K562 (cell line): ENCODE results near the gene SPPL3. TPM values are rescaled to one million over a fixed set of nuclear protein-coding genes. Genes with fewer than 3 reads are reported as not detected.
A peak's percentile ranks its signal among the peaks of the same experiment; 100 is the strongest.

Experiments
- ATAC-seq: fragments of 200-7000 bp; cut with Tn5 transposase; 3 replicates; pipeline ENCODE4 v1.9.1; 2020; ENCODE audit warnings: moderate library complexity
- BruUV-seq: library from RNA; stranded (reverse); fragments of 400-500 nt; replicated peaks from 2 replicates; lab custom pipeline; 2021; lab: Mats Ljungman, UMichigan
- CTCF ChIA-PET: fragments of 300-600 bp; formaldehyde crosslinking; extraction: SDS; loops from one replicate; lab custom pipeline; 2021; ENCODE audit warnings: low intra/inter-chr PET ratio; lab: Yijun Ruan, JAX
- POLR2A ChIA-PET: fragments of 300-600, 350-650 bp; sonication (Branson Sonifier 250); formaldehyde crosslinking; extraction: SDS; loops from one replicate; lab custom pipeline; 2021; ENCODE audit warnings: antibody characterized with exemption, inconsistent platforms; lab: Yijun Ruan, JAX
- DNase-seq, 4 experiments: peaks; one replicate each; pipeline versions ENCODE4 v3.0.0 to v3.0.0-alpha.2; 2011 to 2018; ENCODE audit warnings: low spot score in 3 of 4, mixed read lengths in 3 of 4; ENCODE audit errors: extremely low read depth in 1 of 4
- FAIRE-seq: peaks from 2 replicates; lab custom pipeline; 2011; peaks lifted over from hg19 to GRCh38; lab: Jason Lieb, UNC
- H2AFZ ChIP-seq: 2 replicates; pipeline ENCODE4 v1.6.0; 2011; ENCODE audit warnings: low read depth, low read length, control low read depth, inconsistent platforms
- H3K27ac ChIP-seq: fragments of 200-600 bp; 3 replicates; pipeline ENCODE4 v1.8.0; 2011; ENCODE audit warnings: low read depth, mild to moderate bottlenecking, control low read depth, inconsistent platforms, low read length, moderate library complexity, mixed read lengths; ENCODE audit errors: extremely low read depth
- H3K27me3 ChIP-seq, 2 experiments: fragments of 300-600 bp in 1 of 2; 2 replicates in 1 of 2; 3 replicates in 1 of 2; pipeline versions ENCODE4 v1.6.0 to v1.8.0; 2011; ENCODE audit warnings: inconsistent platforms in 2 of 2, low read length in 2 of 2, mild to moderate bottlenecking in 1 of 2, mixed read lengths in 1 of 2, moderate library complexity in 1 of 2; ENCODE audit not compliant: control insufficient read depth in 2 of 2, insufficient read depth in 2 of 2
- H3K36me3 ChIP-seq: fragments of 300-600 bp; 3 replicates; pipeline ENCODE4 v1.8.0; 2011; ENCODE audit warnings: mild to moderate bottlenecking, low read length, inconsistent platforms; ENCODE audit not compliant: control insufficient read depth, insufficient read depth
- H3K4me1 ChIP-seq, 2 experiments: fragments of 200-600 bp in 1 of 2; replicated peaks in 1 of 2; 2 replicates in 1 of 2; 3 replicates in 1 of 2; pipeline versions ENCODE4 v1.5.1 to v1.8.0; 2011; ENCODE audit warnings: inconsistent platforms in 2 of 2, low read length in 2 of 2, mild to moderate bottlenecking in 1 of 2, mixed read lengths in 1 of 2, moderate library complexity in 1 of 2; ENCODE audit not compliant: control insufficient read depth in 2 of 2, insufficient read depth in 2 of 2
- H3K4me2 ChIP-seq: 2 replicates; pipeline ENCODE4 v1.6.1; 2011; ENCODE audit warnings: low read length, control low read depth, inconsistent platforms, mixed read lengths; ENCODE audit not compliant: insufficient read depth
- H3K4me3 ChIP-seq: fragments of 200-600 bp; sonication (generic), shearing (Covaris generic); 2 replicates; pipeline ENCODE4 v1.5.1; 2016; ENCODE audit warnings: control low read depth, inconsistent platforms
- H3K79me2 ChIP-seq: fragments of 200-600 bp; 3 replicates; pipeline ENCODE4 v1.8.0; 2011; ENCODE audit warnings: low read length, inconsistent platforms; ENCODE audit not compliant: control insufficient read depth, insufficient read depth
- H3K9ac ChIP-seq, 2 experiments: 2 replicates each; pipeline versions ENCODE4 v1.6.0 to v1.6.1; 2011; ENCODE audit warnings: low read depth in 2 of 2, low read length in 2 of 2, control low read depth in 1 of 2, inconsistent platforms in 1 of 2, mild to moderate bottlenecking in 1 of 2, mixed read lengths in 1 of 2; ENCODE audit not compliant: insufficient read depth in 1 of 2
- H3K9me1 ChIP-seq: one replicate; pipeline ENCODE4 v1.6.0; 2011; ENCODE audit warnings: inconsistent platforms, mild to moderate bottlenecking, low read length, moderate library complexity; ENCODE audit not compliant: control insufficient read depth, insufficient read depth
- H3K9me3 ChIP-seq: replicated peaks from 2 replicates; pipeline ENCODE4 v1.5.1; 2011; ENCODE audit warnings: low read depth, low read length, inconsistent platforms; ENCODE audit not compliant: control insufficient read depth, insufficient read depth
- H4K20me1 ChIP-seq: replicated peaks from 2 replicates; pipeline ENCODE4 v1.6.1; 2011; ENCODE audit warnings: low read length, inconsistent platforms, mixed read lengths; ENCODE audit not compliant: control insufficient read depth, insufficient read depth
- E2F1 ChIP-seq: sonication (generic); formaldehyde crosslinking; IDR thresholded peaks from 2 replicates; pipeline ENCODE4 v1.8.1; 2023; ENCODE audit warnings: mild to moderate bottlenecking, missing genetic modification reagents, moderate library complexity
- ESRRA ChIP-seq: fragments of 450-650 bp; IDR thresholded peaks from 2 replicates; pipeline ENCODE4 v1.6.1; 2014; ENCODE audit warnings: low read depth, mild to moderate bottlenecking, moderate library complexity, borderline replicate concordance
- FOXK2 ChIP-seq, 2 experiments: fragments of 450-650 bp; IDR thresholded peaks in 1 of 2; conservative IDR thresholded peaks in 1 of 2; 2 replicates each; pipeline ENCODE4 v1.6.1; 2016; ENCODE audit warnings: low read depth in 2 of 2, mild to moderate bottlenecking in 1 of 2
- TCF3 ChIP-seq: sonication (generic); formaldehyde crosslinking; IDR thresholded peaks from 2 replicates; pipeline ENCODE4 v1.4.0; 2020; ENCODE audit warnings: mild to moderate bottlenecking, missing genetic modification reagents
- WHSC1 ChIP-seq: IDR thresholded peaks from one replicate; pipeline ENCODE4 v1.6.1; 2012; ENCODE audit warnings: low read length, control low read depth, inconsistent platforms
- ZBTB2 ChIP-seq: fragments of 450-650 bp; IDR thresholded peaks from 2 replicates; pipeline ENCODE4 v1.6.1; 2016; ENCODE audit warnings: antibody characterized with exemption
- ZNF695 ChIP-seq: fragments of 450-650 bp; formaldehyde crosslinking; IDR thresholded peaks from 2 replicates; pipeline ENCODE4 v1.4.0; 2020; ENCODE audit warnings: mild to moderate bottlenecking, moderate library complexity
- WGBS: fragments of 100-300 bp; shearing (Covaris generic); methylation state at CpG from one replicate; pipeline ENCODE4 v1.1.6; 2016; ENCODE audit warnings: low coverage, mixed read lengths; ENCODE audit not compliant: insufficient coverage; ENCODE audit errors: missing lambda C conversion rate; 5-methylcytosine and 5-hydroxymethylcytosine counted together
- in situ Hi-C: fragments of 300-500 bp; cut with MboI; formaldehyde crosslinking; loops from 4 replicates; pipeline ENCODE4 v1.15.0; 2018; ENCODE audit warnings: inconsistent platforms, mixed read lengths
- intact Hi-C: fragments of 100-400 bp; cut with micrococcal nuclease; formaldehyde crosslinking; loops from 2 replicates; pipeline ENCODE4 v1.14.2; 2022
- polyA plus RNA-seq, 8 experiments: library from polyadenylated mRNA; depleted of rRNA in 4 of 8; stranded (reverse) in 5 of 8; unstranded in 3 of 8; fragments of >200 nt; fragmentation: Nextera tagmentation in 2 of 8; fragmentation: Illumina TruSeq in 1 of 8; extraction: Ambion mirVana in 2 of 8; extraction: Trizol in 1 of 8; gene quantifications; 2 replicates each; pipeline versions ENCODE4 v1.2.1 to v1.2.3, GENCODE V29; 2011 to 2014; ENCODE audit warnings: inconsistent platforms in 1 of 8, missing spikeins in 1 of 8
- total RNA-seq, 7 experiments: library from RNA; depleted of rRNA in 6 of 7; stranded (reverse); fragments of >200 nt in 6 of 7; fragmentation: Illumina TruSeq in 2 of 7; extraction: Trizol in 2 of 7; gene quantifications; 2 replicates each; pipeline versions ENCODE4 v1.2.1 to v1.2.3, GENCODE V29; 2011 to 2021; ENCODE audit warnings: low replicate concordance in 1 of 7

Gene SPPL3
- total and polyA plus RNA-seq, 9 of the 15 experiments (the other 6 are each of a cell fraction or from before 2014, with no cell fraction given), result 2.9 to 32.1 (median 7.1) TPM

- Histone ChIP-seq H2AFZ (no peak overlapping the region), H3K9me1 (no peaks in the 10 kb centered on the region), H3K36me3 (no peaks in the 10 kb centered on the region), H3K4me3 (no peak overlapping the region), H3K27me3 (no peaks in the 10 kb centered on the region), H3K9me3 (no peaks in the 10 kb centered on the region), H3K27ac (no peak overlapping the region), H3K9ac (no peak overlapping the region), H3K79me2 (peaks cover 23% of the 10 kb centered on the region), H3K4me1 (peaks cover 0 to 6% of the 10 kb centered on the region in 2 experiments; a peak in 2 of 5 replicates), H3K4me2 (no peak overlapping the region), H4K20me1 (no peaks in the 10 kb centered on the region)
- DNase-seq, result peak in 1 of 4 experiments; percentile 24
- peak; percentile 72 for FAIRE-seq
- intact Hi-C loops (no loop called here), in situ Hi-C loops (no loop called here)
- CTCF ChIA-PET, result no interaction called here
- TF ChIP-seq TCF3 (CRISPR knock-in tag) (peak; percentile 26; the same call in 1 of the 2 replicates), ZNF695 (CRISPR knock-in tag) (no peak), E2F1 (CRISPR knock-in tag) (no peak)
- no TSS peak for BruUV-seq
- POLR2A ChIA-PET, result interaction anchor here (1.2 kb wide), 1 partner anchor 11 kb away, joined by 4 read pairs; no protein-coding TSS in a partner anchor
- peak; percentile 81 for ATAC-seq
- 18% methylated on average over 3 of the region's 3 CpGs for WGBS
Observed at GRCh38 chr12:120865098-120865497, 39.1 kb downstream of the SPPL3 start.

GRCh38 chr12:120862664-120863063 is 41.5 kb downstream of the SPPL3 start:
- no peak overlapping the region for H3K4me3 ChIP-seq
- ATAC-seq, result no peak
- no peaks in the 10 kb centered on the region for H3K9me3 ChIP-seq
- H3K9me1 ChIP-seq, result no peaks in the 10 kb centered on the region
- intact Hi-C loops (no loop called here), in situ Hi-C loops (no loop called here)
- peaks cover 0 to 6% of the 10 kb centered on the region in 2 experiments; a peak in 2 of 5 replicates for H3K4me1 ChIP-seq
- no peak for DNase-seq
- CTCF ChIA-PET, result no interaction called here
- no peak overlapping the region for H3K4me2 ChIP-seq
- no peaks in the 10 kb centered on the region for H4K20me1 ChIP-seq
- BruUV-seq, result no TSS peak
- H3K27ac ChIP-seq, result no peak overlapping the region
- H2AFZ ChIP-seq, result no peak overlapping the region
- peaks cover 12% of the 10 kb centered on the region; the same call in 2 of the 3 replicates for H3K79me2 ChIP-seq
- no peaks in the 10 kb centered on the region for H3K36me3 ChIP-seq
- TF ChIP-seq ESRRA, result no peak
- no peak for TF ChIP-seq WHSC1
- no peak for TF ChIP-seq FOXK2 (conservative IDR thresholded peaks at IDR 0.05 in 1 of 2, IDR thresholded peaks at IDR 0.05 in 1 of 2; ENCODE audit: low read depth in 2 of 2)
- no peak for TF ChIP-seq ZBTB2
- FAIRE-seq, result no peak
- POLR2A ChIA-PET, result no interaction called here
- no peaks in the 10 kb centered on the region for H3K27me3 ChIP-seq
- 29% methylated on average over 1 of the region's 1 CpG for WGBS
- H3K9ac ChIP-seq, result no peak overlapping the region
